NCI-H187 treated with DMSO at 0.1 percent for 48 hours (cell line): ENCODE data around the gene POTED.
"Not testable (repeated sequence)": the region's sequence is repeated elsewhere in the genome, so short reads cannot be mapped to it uniquely, and the experiment has no call there.

ENCODE experiments used
- DNase-seq: peaks from one replicate; lab custom pipeline; 2025; lab: John Stamatoyannopoulos, UW

POTED gene

DNA sequence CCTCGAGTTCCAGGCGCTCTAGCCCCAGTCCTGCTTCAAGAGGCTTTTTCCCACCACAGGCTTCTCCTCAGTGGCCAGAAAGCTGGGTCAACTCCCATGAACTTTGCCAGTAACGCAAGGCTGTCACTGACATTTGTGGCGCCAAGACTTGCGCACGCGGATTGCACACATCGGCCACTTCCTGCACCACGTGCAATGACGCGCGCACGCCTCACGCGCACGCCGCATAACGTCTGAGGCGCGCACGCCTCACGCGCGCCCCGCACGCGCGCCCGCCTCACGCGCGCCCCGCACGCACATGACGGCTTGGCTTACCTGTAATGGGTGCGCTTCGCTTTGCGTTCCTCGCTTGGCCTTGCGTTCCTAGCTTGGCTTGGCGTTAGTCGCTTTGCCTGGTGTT, at the start of gene POTED:
TSS of gene POTED (plus strand) at position 301 of the 400 bp plus-strand sequence. CDS start 452 bp downstream, outside the sequence.
- not testable (repeated sequence) for DNase-seq

DNA sequence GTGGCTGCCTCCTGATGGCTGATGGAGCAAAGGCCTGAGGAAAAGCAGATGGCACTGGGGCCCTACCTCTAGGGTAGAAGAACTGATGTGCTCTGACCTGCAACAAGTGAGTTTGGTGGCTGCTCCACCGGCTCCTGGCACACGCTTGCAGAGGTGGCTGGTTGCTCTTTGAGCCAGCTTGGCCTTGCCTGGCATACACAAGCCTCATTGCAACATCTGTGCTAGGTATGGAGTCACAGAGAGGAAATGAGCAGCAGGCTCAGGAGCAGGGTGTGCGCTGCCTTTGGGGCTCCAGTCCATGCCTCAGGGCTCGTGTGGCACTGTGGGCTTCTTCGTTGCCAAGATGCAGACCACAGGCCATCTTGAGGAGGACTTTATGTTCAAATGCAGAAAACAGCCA, 40.5 kb downstream of the POTED start:
- DNase-seq, result not testable (repeated sequence)

DNA sequence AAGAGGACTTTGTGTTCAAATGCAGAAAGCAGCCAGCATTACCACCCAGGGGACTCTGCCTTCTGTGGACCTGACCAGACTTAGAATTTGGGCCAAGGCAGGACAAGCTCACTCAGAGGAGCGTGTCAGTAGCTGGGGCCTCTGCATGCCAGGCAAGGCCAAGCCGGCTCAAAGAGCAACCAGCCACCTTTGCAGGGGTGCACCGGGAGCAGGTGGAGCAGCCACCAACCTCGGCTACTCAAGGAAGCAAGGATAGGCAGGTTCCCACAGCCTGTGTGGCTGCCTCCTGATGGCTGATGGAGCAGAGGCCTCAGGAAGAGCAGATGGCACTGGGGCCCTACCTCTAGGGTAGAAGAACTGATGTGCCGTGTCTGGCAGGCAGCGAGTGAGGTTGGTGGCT, 42.2 kb downstream of the POTED start:
- not testable (repeated sequence) for DNase-seq
